ENCODE measurements around the gene SLC38A11. TPM values are rescaled to one million over a fixed set of nuclear protein-coding genes. Genes with fewer than 3 reads are reported as not detected.

The SLC38A11 gene
- total and polyA plus RNA-seq, 7 donors: 0.46 to 4.3 (median 0.71) TPM; not detected in 1

- H3K4me1 ChIP-seq: no peaks in the 10 kb centered on the region
- intact Hi-C loops (cut with DNase I): no loop called here
- no peaks in the 10 kb centered on the region for H3K36me3 ChIP-seq
- TF ChIP-seq POLR2A (IDR thresholded peaks at IDR 0.05): no peak
- no peak for TF ChIP-seq CTCF (IDR thresholded peaks at IDR 0.05)
- no peak for TF ChIP-seq POLR2AphosphoS5 (IDR thresholded peaks at IDR 0.05)
- TF ChIP-seq EP300 (IDR thresholded peaks at IDR 0.05): no peak
- no peaks in the 10 kb centered on the region for H3K9me3 ChIP-seq
- WGBS, 2 donors: 89 to 97% methylated on average over 4 of the region's 4 CpGs
- no peak overlapping the region for H3K4me3 ChIP-seq
- H3K27me3 ChIP-seq: no peaks in the 10 kb centered on the region
- no peak overlapping the region for H3K27ac ChIP-seq
- no peak for DNase-seq
These were observed 59.1 kb downstream of the SLC38A11 start for GRCh38 chr2:164896226-164896625.

- WGBS, 2 donors: 88 to 91% methylated on average over 5 of the region's 5 CpGs
- Histone ChIP-seq H3K4me1 (peaks cover 0 to 9% (median 8%) of the 10 kb centered on the region in 4 donors), H3K4me3 (no peak overlapping the region)
These were observed 63.9 kb downstream of the SLC38A11 start for GRCh38 chr2:164891460-164891859.

GRCh38 chr2:164890544-164890943, 64.8 kb downstream of the SLC38A11 start:
- no peaks in the 10 kb centered on the region for H3K9me3 ChIP-seq
- no peaks in the 10 kb centered on the region for H3K36me3 ChIP-seq
- H3K4me3 ChIP-seq: no peak overlapping the region
- 24 to 43% methylated on average over 4 of the region's 4 CpGs for WGBS, 2 donors
- peaks cover 0 to 9% (median 8%) of the 10 kb centered on the region in 4 donors for H3K4me1 ChIP-seq
- DNase-seq: no peak
- TF ChIP-seq CTCF (IDR thresholded peaks at IDR 0.05) (no peak), POLR2A (IDR thresholded peaks at IDR 0.05) (no peak)
- H3K27ac ChIP-seq: no peak overlapping the region
- intact Hi-C loops (cut with DNase I): no loop called here
- H3K27me3 ChIP-seq: no peaks in the 10 kb centered on the region

More at GRCh38 chr2:164891460-164891859, 63.9 kb downstream of the SLC38A11 start:
- Histone ChIP-seq H3K36me3 (no peaks in the 10 kb centered on the region), H3K27me3 (no peaks in the 10 kb centered on the region), H3K9me3 (no peaks in the 10 kb centered on the region), H3K27ac (no peak overlapping the region)
- no peak for DNase-seq
- TF ChIP-seq EP300 (IDR thresholded peaks at IDR 0.05) (no peak), CTCF (IDR thresholded peaks at IDR 0.05) (no peak), POLR2AphosphoS5 (IDR thresholded peaks at IDR 0.05) (no peak), POLR2A (IDR thresholded peaks at IDR 0.05) (no peak)
- intact Hi-C loops (cut with DNase I): no loop called here

GRCh38 chr2:164888592-164888991, 66.7 kb downstream of the SLC38A11 start:
- Histone ChIP-seq H3K4me1 (peaks cover 0 to 9% (median 8%) of the 10 kb centered on the region in 4 donors), H3K36me3 (no peaks in the 10 kb centered on the region), H3K27me3 (no peaks in the 10 kb centered on the region), H3K4me3 (no peak overlapping the region), H3K27ac (no peak overlapping the region), H3K9me3 (no peaks in the 10 kb centered on the region)
- TF ChIP-seq POLR2A (IDR thresholded peaks at IDR 0.05): no peak
- TF ChIP-seq EP300 (IDR thresholded peaks at IDR 0.05): no peak
- TF ChIP-seq POLR2AphosphoS5 (IDR thresholded peaks at IDR 0.05): no peak
- TF ChIP-seq CTCF (IDR thresholded peaks at IDR 0.05): no peak
- intact Hi-C loops (cut with DNase I): no loop called here
- 91% methylated on average over 3 of the region's 3 CpGs for WGBS, 2 donors
- no peak for DNase-seq

- H3K36me3 ChIP-seq: no peaks in the 10 kb centered on the region
- H3K4me1 ChIP-seq: peaks cover 0 to 12% (median 10%) of the 10 kb centered on the region in 4 donors
- no peak overlapping the region for H3K4me3 ChIP-seq
- H3K27ac ChIP-seq: no peak overlapping the region
- TF ChIP-seq POLR2AphosphoS5 (IDR thresholded peaks at IDR 0.05) (no peak), EP300 (IDR thresholded peaks at IDR 0.05) (no peak), POLR2A (IDR thresholded peaks at IDR 0.05) (no peak), CTCF (IDR thresholded peaks at IDR 0.05) (no peak)
- H3K9me3 ChIP-seq: no peaks in the 10 kb centered on the region
- DNase-seq: no peak
- intact Hi-C loops (cut with DNase I): no loop called here
- 32 to 58% methylated on average over 4 of the region's 4 CpGs for WGBS, 2 donors
- no peaks in the 10 kb centered on the region for H3K27me3 ChIP-seq
These were observed 67.7 kb downstream of the SLC38A11 start for GRCh38 chr2:164887434-164888144.
